Stomach (tissue), 9 donors: ENCODE data around the gene DISP3. TPM values are rescaled to one million over a fixed set of nuclear protein-coding genes. Genes with fewer than 3 reads are reported as not detected.
A peak's percentile ranks its signal among the peaks of the same experiment; 100 is the strongest.

ENCODE experiments used
- DNase-seq, 2 donors: peaks; one replicate each; pipeline versions ENCODE4 v3.0.0 to v3.0.0-alpha.2; 2013 to 2019
- H3K27ac ChIP-seq, 5 donors: fragments of 200-600 bp in 4 of 5; sonication (generic) in 4 of 5; one replicate each; pipeline ENCODE4 v1.5.1; 2013 to 2019; ENCODE audit warnings: mild to moderate bottlenecking in 1 of 5, moderate library complexity in 1 of 5
- H3K27me3 ChIP-seq, 3 donors: fragments of 200-600 bp; sonication (generic); one replicate each; pipeline ENCODE4 v1.5.1; 2017 to 2019; ENCODE audit warnings: mixed run types in 1 of 3
- H3K36me3 ChIP-seq, 4 donors: fragments of 200-600 bp; sonication (generic); 1 replicate in 3 of 4; 2 replicates in 1 of 4; pipeline ENCODE4 v1.5.1; 2016 to 2019
- H3K4me1 ChIP-seq, 4 donors: fragments of 200-600 bp; sonication (generic); one replicate each; pipeline ENCODE4 v1.5.1; 2016 to 2019
- H3K4me3 ChIP-seq, 4 donors: fragments of 200-600 bp; sonication (generic) in 3 of 4; one replicate each; pipeline ENCODE4 v1.5.1; 2016 to 2019; ENCODE audit warnings: mild to moderate bottlenecking in 1 of 4
- H3K9me3 ChIP-seq, 4 donors: fragments of 200-600 bp; sonication (generic); one replicate each; pipeline ENCODE4 v1.5.1; 2016 to 2019
- CTCF ChIP-seq, 7 experiments: fragments of 450-650 bp in 4 of 7; fragments of 200-600 bp in 3 of 7; sonication (generic) in 3 of 7; IDR thresholded peaks; one replicate each; pipeline ENCODE4 v1.5.1; 2016 to 2019; ENCODE audit warnings: antibody characterized with exemption in 7 of 7, control low read depth in 2 of 7, mild to moderate bottlenecking in 1 of 7
- EP300 ChIP-seq: sonication (generic); formaldehyde crosslinking; IDR thresholded peaks from one replicate; pipeline ENCODE4 v1.6.1; 2017; ENCODE audit warnings: antibody characterized with exemption
- POLR2A ChIP-seq, 4 donors: fragments of 450-650 bp; IDR thresholded peaks; one replicate each; pipeline ENCODE4 v1.6.1; 2016; ENCODE audit warnings: antibody characterized with exemption in 4 of 4, control low read depth in 2 of 4, mild to moderate bottlenecking in 1 of 4, moderate library complexity in 1 of 4
- POLR2AphosphoS5 ChIP-seq, 3 donors: sonication (generic); formaldehyde crosslinking; IDR thresholded peaks; one replicate each; pipeline ENCODE4 v1.6.1; 2016; ENCODE audit warnings: antibody characterized with exemption in 3 of 3
- WGBS, 5 donors: extraction: QIAGEN DNeasy Blood & Tissue Kit in 3 of 5; methylation state at CpG; one replicate each; pipeline versions ENCODE4 v1.1.5 to v1.1.7; 2013 to 2018; 5-methylcytosine and 5-hydroxymethylcytosine counted together
- intact Hi-C: fragments of 100-400 bp; cut with DNase I; formaldehyde crosslinking; loops from one replicate; pipeline ENCODE4 v1.15.1; 2023; ENCODE audit warnings: low total_unique reads
- polyA plus RNA-seq, 3 donors: library from polyadenylated mRNA; stranded (reverse); fragments of 200-250 nt; gene quantifications; one replicate each; pipeline ENCODE4 v1.2.3, GENCODE V29; 2013
- total RNA-seq, 5 donors: library from RNA; depleted of rRNA; stranded (reverse); fragments of >200 nt; gene quantifications; one replicate each; pipeline versions ENCODE4 v1.1.0 to v1.2.3, GENCODE V29; 2014 to 2016
- donor health status: healthy with polysubstance abuse.
- donor health status: Bipolar disorder and iron deficiency.
- donor health status: healthy.

DISP3 gene
- total and polyA plus RNA-seq, 8 donors = 0.08 to 0.45 TPM; not detected in 6

GRCh38 chr1:11453742-11454491, 25.0 kb upstream of the DISP3 start:
- Histone ChIP-seq H3K27ac (no peak overlapping the region), H3K27me3 (peaks cover 0 to 81% (median 15%) of the 10 kb centered on the region in 3 donors), H3K36me3 (no peaks in the 10 kb centered on the region), H3K4me1 (peaks cover 0 to 13% (median 2%) of the 10 kb centered on the region in 4 donors), H3K9me3 (no peaks in the 10 kb centered on the region), H3K4me3 (no peak overlapping the region)
- 42 to 52% (median 49%) methylated on average over 22 to 27 of the region's 27 CpGs for WGBS, 5 donors
- no peak for TF ChIP-seq POLR2A (IDR thresholded peaks at IDR 0.05)
- no peak for TF ChIP-seq CTCF (IDR thresholded peaks at IDR 0.05)
- TF ChIP-seq POLR2AphosphoS5 (IDR thresholded peaks at IDR 0.05) = no peak
- no peak for TF ChIP-seq EP300
- intact Hi-C loops = no loop called here
- peak in 1 of 2 donors; percentile 9 for DNase-seq

- TF ChIP-seq EP300 (no peak), CTCF (IDR thresholded peaks at IDR 0.05) (no peak), POLR2A (IDR thresholded peaks at IDR 0.05) (no peak), POLR2AphosphoS5 (IDR thresholded peaks at IDR 0.05) (no peak)
- Histone ChIP-seq H3K9me3 (no peaks in the 10 kb centered on the region), H3K27ac (no peak overlapping the region), H3K27me3 (peaks cover 0 to 86% (median 21%) of the 10 kb centered on the region in 3 donors), H3K36me3 (no peaks in the 10 kb centered on the region), H3K4me1 (peaks cover 0 to 16% (median 2%) of the 10 kb centered on the region in 4 donors), H3K4me3 (no peak overlapping the region)
- WGBS, 5 donors = 41 to 49% (median 49%) methylated on average over 11 of the region's 11 CpGs
- intact Hi-C loops = no loop called here
- peak in 1 of 2 donors; percentile 14 for DNase-seq
Observed at GRCh38 chr1:11455967-11456570, 22.9 kb upstream of the DISP3 start.

- no peak overlapping the region for H3K27ac ChIP-seq
- no peak for DNase-seq
- H3K4me1 ChIP-seq = peaks cover 0 to 16% (median 2%) of the 10 kb centered on the region in 4 donors
- no peak overlapping the region for H3K4me3 ChIP-seq
- TF ChIP-seq POLR2AphosphoS5 (IDR thresholded peaks at IDR 0.05) (no peak), POLR2A (IDR thresholded peaks at IDR 0.05) (no peak), CTCF (IDR thresholded peaks at IDR 0.05) (no peak), EP300 (no peak)
- H3K36me3 ChIP-seq = no peaks in the 10 kb centered on the region
- H3K9me3 ChIP-seq = no peaks in the 10 kb centered on the region
- intact Hi-C loops = no loop called here
- H3K27me3 ChIP-seq = peaks cover 0 to 89% (median 21%) of the 10 kb centered on the region in 3 donors
- 80 to 86% (median 81%) methylated on average over 4 of the region's 4 CpGs for WGBS, 5 donors
Observed at GRCh38 chr1:11456965-11457364, 22.0 kb upstream of the DISP3 start.

- intact Hi-C loops = no loop called here
- peak; percentile 32 to 52 for DNase-seq
- TF ChIP-seq CTCF (IDR thresholded peaks at IDR 0.05) = no peak
- TF ChIP-seq EP300 = no peak
- TF ChIP-seq POLR2A (IDR thresholded peaks at IDR 0.05) = no peak
- no peak for TF ChIP-seq POLR2AphosphoS5 (IDR thresholded peaks at IDR 0.05)
- H3K9me3 ChIP-seq = no peaks in the 10 kb centered on the region
- H3K27ac ChIP-seq = no peak overlapping the region
- 13 to 26% (median 15%) methylated on average over 15 of the region's 15 CpGs for WGBS, 5 donors
- peaks cover 0 to 95% (median 10%) of the 10 kb centered on the region in 3 donors for H3K27me3 ChIP-seq
- H3K4me1 ChIP-seq = peaks cover 0 to 16% (median 2%) of the 10 kb centered on the region in 4 donors
- H3K36me3 ChIP-seq = no peaks in the 10 kb centered on the region
- no peak overlapping the region for H3K4me3 ChIP-seq
Observed at GRCh38 chr1:11458811-11459275, 20.1 kb upstream of the DISP3 start.
